Renal cortex interstitium (tissue), 11 donors: ENCODE results near the gene KCNJ1. TPM values are rescaled to one million over a fixed set of nuclear protein-coding genes. Genes with fewer than 3 reads are reported as not detected.

Source experiments
- DNase-seq, 11 donors: peaks; one replicate each; pipeline ENCODE4 v3.0.0-alpha.2; 2013; ENCODE audit warnings: low read depth in 9 of 11, low spot score in 4 of 11; ENCODE audit errors: extremely low read depth in 1 of 11
- polyA plus RNA-seq, 3 donors: library from polyadenylated mRNA; unstranded; fragments of 120-200 nt; gene quantifications; one replicate each; pipeline ENCODE4 v1.2.1, GENCODE V29; 2013; ENCODE audit not compliant: insufficient read length in 3 of 3

The KCNJ1 gene
- polyA plus RNA-seq, 3 donors, result 65.7 to 91.3 (median 89.0) TPM

DNA sequence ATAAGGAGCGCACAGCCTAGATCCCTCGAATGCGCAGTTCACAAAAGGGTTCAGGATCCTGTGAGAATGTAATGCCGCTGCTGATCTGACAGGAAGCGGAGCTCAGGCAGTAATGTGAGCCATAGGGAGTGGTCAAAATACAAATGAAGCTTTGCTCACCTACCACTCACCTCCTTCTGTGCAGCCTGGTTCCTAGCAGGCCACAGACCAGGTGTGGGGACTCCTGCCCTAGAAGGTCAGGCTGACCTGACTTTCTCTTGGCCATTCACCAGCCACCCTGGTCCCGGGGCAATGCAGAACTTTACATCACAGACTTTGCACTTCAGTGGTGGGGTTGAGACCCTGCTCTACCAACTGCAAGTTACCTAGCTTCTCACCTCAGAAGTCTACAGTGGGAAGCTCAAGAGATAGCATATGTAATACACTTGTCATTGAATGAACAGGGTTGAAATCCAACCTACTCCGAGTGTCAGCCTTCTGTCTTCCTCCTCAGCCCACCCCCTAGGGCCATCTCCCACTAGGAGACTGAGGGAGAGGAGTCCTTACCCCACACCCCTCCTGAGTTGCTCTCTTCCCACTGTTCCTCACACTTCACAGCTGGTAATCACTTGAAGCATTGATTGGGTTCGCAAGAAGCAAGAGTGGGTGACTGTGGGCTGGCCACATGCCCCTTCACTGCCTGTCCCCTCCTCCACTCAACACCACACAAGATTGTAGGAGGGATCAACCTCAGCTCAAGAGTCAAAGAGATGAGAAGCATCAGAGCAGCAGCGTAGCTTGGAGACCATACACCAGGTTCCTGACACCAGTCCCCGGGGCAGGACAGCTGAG is 2.0 kb upstream of the KCNJ1 start:
- DNase-seq, result no peak

DNA sequence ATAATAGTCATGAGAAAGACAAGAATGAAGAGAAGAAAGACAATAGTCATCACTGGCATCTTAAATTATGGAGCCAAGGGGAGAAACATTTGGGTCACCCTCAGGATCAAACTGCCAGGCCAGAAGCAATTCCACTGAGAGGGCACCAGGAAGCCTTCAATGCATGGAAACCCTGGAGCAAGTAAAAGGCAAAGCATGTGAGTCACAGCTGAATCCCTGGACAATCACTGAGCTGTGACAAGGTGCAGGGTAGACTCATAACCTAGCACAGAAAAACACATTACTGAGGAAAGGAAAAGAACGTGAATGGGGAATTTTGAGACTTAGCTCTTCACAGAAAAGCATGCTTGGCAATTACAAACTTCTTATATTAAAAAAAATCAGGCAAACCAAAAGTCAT is 1.6 kb downstream of the KCNJ1 start:
- no peak for DNase-seq

DNA sequence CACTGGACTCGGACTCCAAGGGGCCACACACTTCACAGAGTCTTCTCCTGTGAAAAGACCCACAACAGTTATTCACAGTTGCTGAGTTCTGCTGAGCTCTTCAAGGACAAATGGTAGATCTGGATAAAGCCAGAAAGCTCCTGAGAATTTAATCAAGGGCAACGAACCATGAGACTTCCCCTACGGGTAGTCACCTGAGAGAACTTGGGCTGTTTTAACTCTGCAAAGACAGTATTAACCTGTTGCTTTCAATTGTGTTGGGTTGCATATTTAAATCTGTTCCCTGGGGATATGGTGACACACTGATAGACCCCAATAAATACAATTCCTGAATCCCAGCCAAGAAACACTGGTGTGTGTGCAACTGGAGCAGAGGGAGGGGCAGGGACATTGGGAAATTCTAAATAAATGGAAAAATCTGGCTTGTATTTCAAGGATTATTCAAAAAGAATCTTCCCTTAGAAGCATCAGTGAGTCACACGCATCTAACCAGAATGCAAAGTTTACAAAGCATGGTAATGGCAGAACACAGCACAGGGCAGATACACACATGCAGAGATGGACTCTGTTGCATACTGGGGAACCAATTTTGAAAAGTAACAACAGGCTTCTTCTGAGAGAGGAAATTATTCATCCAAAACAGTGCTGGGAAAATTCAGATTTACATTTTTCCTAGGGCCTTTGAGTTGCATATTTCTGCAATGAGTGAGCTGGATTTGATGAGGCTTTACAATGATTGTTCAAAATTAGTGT is 4.0 kb downstream of the KCNJ1 start:
- DNase-seq, result peak in 1 of 11 donors; percentile 46

DNA sequence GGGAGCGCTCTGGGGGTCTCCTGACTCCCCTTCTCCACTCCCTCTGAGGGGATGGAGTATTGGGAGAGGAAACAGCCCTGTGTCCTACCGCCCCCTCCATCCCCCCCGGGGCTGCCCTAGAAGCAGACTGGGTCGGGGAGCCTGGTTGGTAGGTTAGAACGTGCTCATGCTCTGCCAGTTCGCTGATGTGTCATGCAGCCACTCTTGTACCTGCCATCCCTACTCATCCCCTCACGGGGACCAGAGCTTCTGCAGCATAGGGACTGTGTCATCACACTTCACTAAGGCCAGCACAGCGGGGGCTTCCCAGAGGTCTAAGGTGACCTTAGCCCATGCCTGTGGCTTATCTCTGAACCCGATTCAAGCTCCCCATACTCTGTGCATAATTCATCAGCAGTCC is 4.7 kb downstream of the KCNJ1 start:
- no peak for DNase-seq

DNA sequence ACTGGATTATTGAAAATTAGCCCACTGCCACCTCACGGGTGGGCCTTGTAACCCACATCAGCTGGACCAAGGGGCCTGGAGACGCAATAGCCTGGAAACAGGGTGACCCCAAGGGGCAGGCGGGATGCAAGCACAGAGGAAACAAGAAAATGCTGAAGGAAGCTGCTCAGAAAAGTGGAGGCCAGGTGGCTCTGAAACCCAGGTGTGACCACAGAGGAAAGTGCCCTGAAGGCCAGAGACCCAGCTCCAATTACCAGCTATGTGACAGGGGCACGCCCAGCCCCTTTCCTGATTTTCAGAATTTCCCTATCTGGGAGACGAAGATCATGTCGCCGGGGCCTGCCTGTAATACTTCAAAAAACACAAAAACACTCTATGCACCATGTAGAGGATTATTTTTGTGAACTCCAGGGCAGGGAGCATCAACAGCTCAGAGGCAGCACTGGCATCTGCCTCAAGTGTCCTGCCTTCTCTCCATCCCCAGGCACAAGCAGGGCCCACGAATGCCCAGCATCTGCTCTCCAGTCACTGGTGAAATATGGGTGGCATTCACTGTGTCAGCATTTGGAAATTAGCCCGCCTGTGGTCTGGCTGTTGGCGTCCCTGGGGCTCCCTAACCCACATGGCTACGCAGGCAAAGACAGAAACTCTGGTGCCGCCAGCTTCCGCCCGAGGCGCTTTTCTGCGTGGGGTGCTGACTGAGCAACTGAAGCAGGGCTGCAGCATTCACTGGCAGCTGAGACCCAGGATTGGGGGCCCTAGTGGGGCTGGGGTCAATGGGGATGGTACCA is 6.3 kb downstream of the KCNJ1 start:
- no peak for DNase-seq

DNA sequence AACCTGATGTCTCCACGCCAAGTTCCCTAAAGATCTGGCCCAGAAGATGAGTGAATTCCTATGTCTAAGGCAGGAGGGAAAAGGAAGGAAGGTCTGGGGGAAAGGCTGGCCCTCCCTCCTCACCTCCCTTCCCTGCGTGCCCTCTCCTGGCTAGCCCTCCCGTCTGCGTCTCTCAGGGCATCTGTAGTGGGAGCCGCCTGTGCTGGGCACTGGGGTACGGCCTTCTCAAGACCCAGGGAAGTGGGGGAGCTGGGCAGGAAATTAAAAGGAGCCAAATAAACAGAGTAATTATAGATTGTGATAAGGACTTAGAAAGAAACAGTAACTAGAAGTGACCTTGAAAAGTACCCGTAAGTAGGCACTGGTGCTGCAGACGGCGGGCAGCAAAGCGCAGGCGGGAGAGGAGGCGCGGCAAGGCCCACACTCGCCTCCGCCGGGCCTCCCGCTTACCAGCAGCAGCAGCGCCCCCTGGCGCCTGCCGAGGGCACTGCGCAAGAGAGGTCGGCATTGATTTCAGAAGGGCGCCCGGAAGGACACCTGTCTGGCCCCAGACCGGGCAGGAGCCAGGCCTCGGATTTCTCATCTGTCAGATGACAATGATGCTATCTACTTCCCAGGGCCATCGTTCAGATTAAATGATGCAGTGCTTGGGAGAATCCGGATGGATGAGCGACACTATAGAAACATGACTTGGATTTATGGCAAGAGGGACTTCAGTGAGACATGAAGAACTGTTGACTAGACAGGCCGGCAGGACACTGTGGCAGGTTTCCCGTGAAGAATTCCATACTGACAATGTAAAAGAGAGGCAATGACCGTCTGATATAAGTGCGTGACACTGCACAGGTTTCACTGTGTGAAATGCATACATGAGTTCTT is 7.3 kb downstream of the KCNJ1 start:
- DNase-seq, result peak in 10 of 11 donors; percentile 26 to 70 (median 57)

DNA sequence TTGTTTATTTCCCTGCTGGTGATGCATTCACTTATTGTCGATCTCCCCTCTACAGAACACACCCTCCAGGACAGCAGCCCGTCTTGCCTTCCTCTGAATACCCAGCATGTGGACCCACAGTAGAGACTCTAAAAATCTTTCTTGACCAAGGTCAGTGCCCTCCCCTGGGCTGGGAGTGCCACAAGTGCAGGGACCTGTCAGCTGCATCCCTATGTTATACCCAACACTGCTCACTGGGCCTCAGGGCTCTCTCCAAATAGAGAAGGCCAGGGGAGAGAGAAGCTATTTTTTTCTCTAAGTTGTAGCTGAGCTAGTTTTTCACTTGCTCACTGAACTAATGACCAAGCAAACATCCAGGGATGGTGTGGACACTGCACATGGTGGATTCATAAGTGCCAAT is 9.8 kb downstream of the KCNJ1 start:
- DNase-seq, result no peak

DNA sequence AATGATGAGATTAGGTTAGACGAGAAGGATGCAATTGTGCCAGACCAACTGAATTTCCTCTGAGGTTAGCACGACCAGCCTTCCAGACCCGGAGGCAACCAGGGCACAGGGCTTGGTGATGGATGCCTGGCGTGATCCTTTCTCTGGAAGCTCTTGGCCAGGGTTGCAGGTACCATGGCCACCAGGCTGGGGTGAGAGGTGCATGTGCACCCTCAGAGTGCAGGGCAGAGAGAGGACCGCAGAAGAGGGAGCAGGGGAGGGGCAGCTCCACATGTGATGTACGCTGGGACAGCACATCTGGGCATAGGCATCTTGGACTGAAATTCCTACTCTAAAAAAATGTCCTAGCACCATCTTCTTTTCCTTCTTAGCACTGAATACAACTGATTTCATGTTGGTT is 10.9 kb downstream of the KCNJ1 start:
- no peak for DNase-seq

DNA sequence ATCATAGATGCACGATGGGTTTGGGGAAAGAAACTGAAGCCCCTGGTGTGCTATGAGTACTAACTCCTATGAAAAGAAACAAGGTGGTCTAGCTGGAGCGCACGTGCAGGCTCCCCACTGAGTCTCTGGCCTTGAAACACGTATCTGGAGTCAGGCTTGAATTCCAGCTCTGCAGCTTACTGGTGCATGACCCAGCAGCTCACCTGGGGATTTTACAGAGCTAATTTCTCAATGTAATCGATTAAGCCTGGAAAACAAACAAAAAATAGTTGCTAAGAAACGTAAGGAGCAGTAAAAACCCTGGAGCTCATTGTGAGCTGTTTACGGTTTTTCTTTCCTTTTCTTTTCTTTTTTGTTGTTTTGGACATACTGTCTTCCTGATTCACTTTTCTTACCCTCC is 12.3 kb downstream of the KCNJ1 start:
- no peak for DNase-seq

DNA sequence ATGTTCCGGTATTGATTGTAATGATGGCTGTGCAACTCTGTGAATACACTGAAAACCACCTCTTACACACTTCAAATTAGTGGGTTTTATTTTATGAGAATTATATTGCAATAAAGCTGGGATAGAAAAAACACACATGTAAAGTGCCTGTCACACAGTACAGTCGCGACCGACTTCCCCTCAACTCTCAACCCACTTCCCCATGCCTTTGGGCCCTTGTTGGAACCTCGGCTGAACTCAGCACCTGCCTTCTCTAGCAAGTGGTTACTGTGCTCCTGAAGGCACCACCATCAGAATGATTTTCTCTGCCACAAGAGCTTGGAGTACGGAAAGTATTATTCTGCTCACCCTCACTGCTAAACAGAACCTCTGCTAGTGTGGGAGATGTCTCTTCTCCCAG is 13.5 kb downstream of the KCNJ1 start:
- no peak for DNase-seq

DNA sequence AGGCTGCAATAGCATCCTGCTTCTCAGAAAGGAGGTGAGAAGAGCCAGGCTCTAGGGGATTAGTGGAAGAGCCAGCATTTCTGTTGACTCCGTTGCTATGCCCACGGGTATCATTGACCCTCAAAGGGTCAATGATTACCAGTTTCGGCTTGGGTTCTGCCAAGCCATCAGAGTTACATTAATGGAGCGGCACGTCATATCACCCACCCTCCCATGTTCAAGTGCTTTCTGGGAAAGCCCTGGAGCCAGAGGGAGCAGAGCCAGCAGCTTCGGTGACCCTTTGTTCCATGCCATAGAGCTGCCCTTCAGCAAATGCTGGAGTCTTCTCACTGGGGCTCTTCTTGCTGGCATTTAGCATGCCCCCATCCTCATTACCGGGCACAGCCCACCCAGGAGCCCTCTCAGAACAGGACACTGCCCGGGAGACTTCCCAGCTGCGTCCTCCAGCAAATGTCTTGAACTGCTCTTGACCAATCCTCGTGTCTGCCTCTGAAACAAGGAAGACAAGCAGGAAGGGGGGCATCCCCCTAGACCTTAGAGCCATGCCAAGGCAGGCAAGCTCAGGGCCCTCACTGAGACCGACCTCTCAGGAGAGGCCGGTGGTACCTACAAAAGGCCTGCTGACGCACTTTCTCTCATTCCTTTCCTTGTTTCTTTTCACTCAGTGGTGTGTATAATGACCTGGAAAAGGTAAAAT is 14.6 kb downstream of the KCNJ1 start:
- peak in 2 of 11 donors; percentile 58 to 63 for DNase-seq

DNA sequence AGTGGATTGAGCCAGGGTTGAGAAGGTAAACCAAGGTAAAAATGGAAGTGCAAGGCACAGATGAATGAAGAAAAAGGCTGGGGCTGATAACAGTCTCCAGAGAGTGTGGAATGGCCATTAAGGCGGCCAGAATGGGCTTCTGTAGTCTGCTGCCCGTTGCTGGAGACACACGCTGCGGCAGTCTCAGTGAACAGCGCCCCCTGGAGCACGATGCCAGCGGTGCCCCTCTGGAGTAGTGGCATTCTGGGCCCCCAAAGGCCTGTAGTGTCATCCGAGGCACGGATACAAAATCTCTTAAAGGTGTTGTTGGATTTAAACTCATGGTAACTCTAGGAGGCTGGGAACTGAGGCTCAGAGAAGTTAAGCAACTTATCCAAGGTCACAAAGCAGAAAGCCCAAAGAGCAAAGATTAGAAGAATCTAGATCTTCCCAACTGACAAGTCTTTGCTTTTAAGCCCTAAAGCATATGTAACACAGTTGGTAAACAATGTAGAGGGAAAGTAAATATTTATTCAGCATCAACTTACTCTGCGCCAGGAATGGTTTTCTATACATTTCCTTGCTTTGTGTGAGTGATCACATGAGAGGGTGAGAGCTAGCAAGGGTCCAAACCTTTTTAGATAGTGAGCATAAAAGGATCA is 18.2 kb downstream of the KCNJ1 start:
- DNase-seq, result no peak

DNA sequence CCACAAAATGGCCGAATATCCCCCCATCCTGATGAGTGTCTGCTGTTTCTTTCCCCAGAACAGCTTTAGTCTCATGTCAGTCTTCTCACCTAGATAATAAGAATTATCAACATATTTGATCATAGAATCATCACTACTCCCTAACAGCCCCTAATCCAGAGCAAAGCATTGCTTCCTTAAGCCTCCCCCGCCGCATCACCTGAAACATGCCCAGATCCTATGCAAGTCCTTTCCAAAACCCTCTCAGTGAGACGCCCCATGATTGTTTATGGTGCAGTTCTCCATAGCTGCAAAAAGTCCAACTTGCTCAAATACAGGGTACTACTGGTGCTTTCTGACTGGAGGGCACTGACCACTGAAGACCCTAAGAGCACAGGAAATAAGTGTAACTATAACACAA is 20.1 kb downstream of the KCNJ1 start:
- DNase-seq, result no peak

DNA sequence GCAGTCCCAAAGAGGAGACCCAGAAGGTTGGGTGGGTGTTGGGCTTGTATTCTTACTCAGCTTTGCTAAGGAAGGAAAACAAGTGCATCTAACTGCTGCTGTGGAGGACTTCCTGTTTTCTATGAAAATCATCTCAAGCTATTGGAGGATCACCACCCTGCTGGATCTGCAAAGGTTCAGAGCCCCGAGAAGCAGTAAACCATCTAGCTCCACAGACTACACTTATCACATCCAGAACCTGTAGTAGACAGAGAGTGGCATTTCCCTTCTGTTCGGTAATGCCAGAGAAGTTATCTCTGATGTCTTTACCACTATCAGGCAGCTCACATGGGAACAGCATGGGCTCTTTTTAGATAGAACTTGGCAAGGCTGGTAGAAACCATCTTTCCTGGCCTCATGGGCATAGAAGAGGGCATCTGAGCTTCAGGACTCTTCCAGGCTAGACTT is 21.7 kb downstream of the KCNJ1 start:
- no peak for DNase-seq

DNA sequence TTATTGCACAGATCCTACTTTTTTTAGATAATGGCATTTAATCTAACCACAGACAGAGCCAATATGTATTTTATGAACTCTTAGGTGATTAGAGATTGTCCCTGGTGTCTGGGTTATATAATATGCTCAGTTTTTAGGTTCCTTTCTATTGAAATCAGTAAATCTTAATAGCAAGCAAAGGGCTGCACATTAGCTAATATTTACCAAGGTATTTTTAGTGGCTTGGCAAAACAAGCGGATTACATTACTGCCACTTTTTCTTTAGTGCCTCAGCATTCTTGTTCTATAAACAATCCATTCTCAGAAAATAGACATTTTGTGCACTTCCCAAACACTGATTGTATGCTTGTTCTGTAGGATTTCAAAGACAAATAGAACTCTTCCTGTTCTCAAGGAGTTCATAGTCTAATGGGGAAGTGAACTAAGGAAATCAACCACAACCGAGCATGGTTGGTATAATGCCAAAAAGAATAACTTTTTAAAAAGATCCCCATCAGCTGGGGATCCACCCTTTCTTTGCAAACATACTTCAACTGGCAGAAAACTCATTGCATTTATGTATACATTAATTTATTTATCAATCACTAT is 23.8 kb downstream of the KCNJ1 start:
- DNase-seq, result no peak

DNA sequence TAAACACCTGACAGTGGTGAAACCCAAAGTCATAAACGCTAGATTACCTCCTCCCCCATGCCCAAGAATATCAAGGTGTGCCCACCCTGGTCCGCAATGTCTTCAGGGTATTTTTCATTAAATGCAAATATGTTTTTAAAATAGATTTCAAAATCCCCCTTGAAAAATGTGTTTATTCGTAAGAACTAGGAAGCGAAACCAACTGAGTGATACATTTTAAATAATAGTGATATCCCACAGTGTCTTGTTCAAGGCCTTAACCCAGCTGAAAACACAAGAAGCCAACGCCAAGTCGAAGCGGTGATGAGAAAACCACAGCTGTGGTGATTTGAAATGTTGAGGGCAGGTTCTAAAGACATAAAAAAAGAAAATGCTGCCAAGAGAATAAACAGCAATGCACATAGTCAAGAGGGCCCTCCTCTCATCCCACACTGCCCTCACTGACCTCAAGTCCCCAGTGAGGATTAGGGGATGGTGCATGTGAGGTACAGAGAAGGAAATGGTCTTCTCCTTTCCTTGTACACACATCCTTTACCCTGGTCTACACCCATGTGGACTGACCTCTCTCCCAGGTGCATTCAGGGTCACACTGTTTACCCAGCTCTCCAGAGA is 25.5 kb downstream of the KCNJ1 start:
- no peak for DNase-seq

DNA sequence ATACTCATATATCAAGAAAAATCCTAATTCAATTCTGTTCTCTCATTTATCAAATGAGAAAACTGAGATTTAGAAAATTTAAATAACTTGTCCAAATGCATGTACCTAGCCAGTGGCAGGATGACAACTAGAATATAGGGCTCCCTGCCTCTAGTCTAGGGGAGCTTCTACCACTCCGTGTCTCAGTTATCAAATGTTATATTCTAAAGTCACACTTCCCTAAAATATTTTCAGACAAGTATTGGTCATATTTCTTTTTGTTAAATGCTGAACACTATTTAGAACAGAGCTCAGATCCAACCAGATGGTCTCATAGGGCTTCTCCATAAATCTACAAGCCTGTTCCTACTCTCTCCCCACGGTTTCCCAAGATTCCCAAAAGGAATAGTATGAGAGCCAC is 26.3 kb downstream of the KCNJ1 start:
- DNase-seq, result no peak
